HG03354 (cell line): ENCODE results near the gene GALNT7.

ENCODE experiments used
- ATAC-seq: cut with Tn5 transposase; IDR thresholded peaks from one replicate; pipeline ENCODE4 v1.9.1; 2021; ENCODE audit warnings: mild to moderate bottlenecking; ENCODE audit not compliant: unreplicated experiment, poor library complexity, severe bottlenecking

The GALNT7 gene

GRCh38 chr4:173253561-173253960, 85.0 kb downstream of the GALNT7 start:
- ATAC-seq, result no peak

DNA sequence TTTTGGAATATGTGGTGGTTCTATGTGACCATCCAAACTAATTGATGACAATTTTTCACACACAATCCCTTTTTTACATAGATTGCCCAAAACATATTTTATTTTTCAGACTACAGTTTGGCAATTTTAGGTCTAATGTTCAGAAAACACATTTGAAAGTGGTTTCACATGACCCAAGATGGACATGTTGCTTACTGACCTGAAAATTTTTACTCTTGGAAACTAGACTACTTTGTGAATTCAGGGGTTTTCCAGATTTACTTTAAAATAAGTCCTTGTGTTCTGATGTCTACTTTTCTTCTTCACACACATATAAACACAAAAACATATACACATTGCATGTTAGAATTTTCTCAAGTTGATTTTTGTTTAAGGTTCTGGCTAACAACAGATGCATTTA, 86.0 kb downstream of the GALNT7 start:
- no peak for ATAC-seq

- no peak for ATAC-seq
Measured at GRCh38 chr4:173256825-173257224, 88.2 kb downstream of the GALNT7 start.

GRCh38 chr4:173257732-173258717, 89.4 kb downstream of the GALNT7 start:
- ATAC-seq, result peak; percentile 88

- no peak for ATAC-seq
Measured at GRCh38 chr4:173258866-173259265, 90.3 kb downstream of the GALNT7 start.

GRCh38 chr4:173259310-173259709, 90.7 kb downstream of the GALNT7 start:
- ATAC-seq, result no peak

DNA sequence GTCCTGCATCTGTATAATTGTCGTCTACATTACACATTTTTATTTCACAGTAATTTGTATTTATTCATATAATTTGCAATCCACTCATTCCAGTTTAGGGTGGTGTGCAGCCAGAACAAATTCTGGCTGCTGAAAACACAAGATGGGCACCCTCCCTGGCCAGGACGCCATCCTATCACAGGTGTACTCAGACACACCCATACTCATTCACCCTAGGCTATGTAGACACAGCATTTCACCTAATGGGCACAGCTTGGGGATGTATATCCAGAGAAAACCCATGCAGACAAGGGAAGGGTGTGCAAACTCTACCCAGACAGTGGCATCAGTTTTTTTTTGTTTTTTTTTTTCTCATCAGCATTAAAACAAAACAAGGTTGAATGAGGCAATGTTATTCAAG, 92.4 kb downstream of the GALNT7 start:
- no peak for ATAC-seq

DNA sequence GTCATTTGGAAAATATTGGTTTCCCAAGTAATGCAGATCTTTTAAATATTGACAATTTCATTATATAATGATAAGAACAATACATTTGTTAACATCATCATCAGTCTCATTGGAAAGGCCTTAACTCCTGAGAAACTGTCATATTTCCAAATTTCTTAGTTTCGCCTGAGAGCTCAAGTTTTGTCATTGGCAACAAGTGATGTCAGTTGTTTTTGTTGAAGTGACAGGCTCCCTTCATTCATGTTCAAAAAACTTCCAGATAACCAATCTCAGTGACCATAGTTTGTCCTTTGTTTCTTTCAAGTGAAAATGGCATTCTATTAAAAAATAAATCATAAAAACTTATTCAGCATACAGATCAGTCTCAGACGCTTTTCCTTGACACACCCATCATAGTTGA, 93.8 kb downstream of the GALNT7 start:
- ATAC-seq, result no peak

DNA sequence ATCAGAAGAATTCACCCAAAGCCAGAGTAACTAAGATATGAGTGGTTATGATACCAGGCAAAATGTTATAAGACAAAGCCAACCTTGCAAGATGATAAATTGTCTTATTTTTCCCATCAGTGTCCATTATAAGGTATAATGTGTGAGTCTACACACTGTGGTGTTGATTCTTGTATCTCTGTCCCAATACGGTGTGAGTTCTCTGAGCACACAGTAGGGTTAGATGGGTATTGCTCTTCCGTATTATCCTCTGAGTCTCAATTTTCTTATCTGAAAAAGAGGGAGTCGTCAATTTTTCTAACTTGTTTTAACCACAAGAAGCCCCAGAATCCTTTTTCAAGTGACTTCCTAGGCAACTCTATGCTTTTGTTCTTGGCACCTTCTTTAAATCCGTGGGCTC, 95.6 kb downstream of the GALNT7 start:
- ATAC-seq, result peak; percentile 26

- ATAC-seq, result peak; percentile 93
Measured at GRCh38 chr4:173264684-173265185, 96.1 kb downstream of the GALNT7 start.

- ATAC-seq, result no peak
Measured at GRCh38 chr4:173265751-173266150, 97.1 kb downstream of the GALNT7 start.

DNA sequence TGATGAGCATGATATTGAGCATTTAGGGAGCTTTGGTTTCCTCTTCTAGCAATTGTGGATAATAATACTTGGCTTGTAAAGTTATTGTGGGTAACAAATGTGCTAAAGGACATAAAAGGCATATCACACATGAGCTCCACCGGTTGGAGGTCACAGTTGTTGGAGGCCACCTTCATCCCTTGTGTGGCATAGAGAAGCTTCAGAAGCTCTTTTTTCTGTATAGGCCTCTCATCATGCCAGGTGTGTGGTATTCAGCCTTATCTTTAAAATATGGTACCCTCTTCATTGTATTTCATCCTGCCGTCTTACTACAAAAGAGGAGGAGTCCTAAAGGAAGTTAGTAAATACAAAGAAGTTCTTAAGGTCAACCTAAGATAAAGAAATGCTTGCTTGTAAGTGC, 99.1 kb downstream of the GALNT7 start:
- ATAC-seq, result no peak

GRCh38 chr4:173269280-173269679, 100.7 kb downstream of the GALNT7 start:
- no peak for ATAC-seq

DNA sequence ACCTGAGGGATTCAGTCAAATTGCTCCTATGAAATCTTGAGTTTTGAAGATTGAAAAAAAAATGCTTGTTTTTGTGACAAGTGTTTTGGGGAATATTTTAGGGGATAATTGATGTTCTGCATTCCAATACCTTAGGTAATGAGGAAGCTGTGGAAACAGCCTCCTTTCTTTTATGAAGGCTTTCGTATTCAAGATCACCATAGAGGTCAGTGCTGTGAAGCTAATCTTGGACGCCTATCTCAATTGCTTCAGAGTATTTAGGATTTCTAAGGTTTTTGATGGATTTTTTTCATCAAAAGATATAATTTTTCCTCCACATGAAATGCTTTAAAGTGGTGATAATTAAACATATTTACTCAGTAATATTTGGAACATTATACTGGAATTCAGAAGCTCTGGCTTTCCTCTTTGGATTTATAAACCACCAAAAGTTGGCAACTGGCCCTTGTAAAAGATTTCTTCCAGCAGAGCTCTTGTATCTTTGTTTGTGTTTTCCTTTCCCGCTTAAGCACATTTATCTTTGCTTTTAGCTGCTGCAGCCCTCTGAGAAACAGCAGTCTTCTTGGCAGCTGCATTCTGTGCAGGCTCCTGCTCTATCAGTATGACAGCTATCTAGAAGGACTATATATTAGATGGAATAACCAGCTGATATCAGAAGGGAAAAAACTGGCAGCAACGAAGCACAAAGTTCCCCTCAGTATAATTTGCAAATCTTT, 101.9 kb downstream of the GALNT7 start:
- no peak for ATAC-seq

- ATAC-seq, result no peak
Measured at GRCh38 chr4:173272314-173272713, 103.7 kb downstream of the GALNT7 start.

GRCh38 chr4:173272996-173273395, 104.4 kb downstream of the GALNT7 start:
- ATAC-seq, result no peak

DNA sequence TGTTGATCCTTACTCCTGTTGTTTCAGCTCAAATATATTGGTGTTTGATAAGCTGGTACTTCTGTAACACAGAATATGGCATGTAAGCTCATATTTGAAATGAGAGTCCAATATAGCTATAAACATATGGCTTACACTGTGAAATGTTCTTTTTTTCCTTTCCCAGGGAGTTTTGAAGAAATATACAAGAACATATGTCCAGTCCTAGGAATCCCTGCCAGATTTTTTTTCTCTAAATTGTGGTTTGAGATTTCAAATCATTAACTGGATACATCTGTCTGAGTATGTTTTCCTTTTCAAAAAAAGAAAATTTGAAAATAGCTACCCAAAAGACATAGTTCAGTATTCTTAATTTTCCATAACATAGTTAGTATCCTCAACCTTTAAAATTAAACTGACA, 105.3 kb downstream of the GALNT7 start:
- no peak for ATAC-seq

GRCh38 chr4:173274744-173275143, 106.1 kb downstream of the GALNT7 start:
- ATAC-seq, result no peak

DNA sequence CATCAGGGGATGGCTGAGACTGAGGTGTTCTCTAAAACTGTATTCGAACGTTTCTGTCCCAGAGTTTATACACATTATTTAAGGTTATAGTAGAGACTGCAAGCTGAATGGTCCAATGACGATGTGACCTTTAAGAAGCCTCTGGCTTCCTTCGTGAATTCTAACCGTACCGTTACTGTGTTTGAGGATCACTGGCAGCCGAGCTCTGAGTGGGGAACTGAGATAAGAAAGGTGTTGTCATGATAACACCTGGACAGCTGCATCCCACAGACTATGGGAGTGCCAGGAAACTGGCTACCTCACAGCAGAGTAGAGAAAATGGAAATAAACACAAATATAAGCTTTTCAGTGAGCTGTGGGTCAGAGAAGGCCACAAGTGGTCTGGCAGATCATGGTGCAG, 106.5 kb downstream of the GALNT7 start:
- no peak for ATAC-seq

DNA sequence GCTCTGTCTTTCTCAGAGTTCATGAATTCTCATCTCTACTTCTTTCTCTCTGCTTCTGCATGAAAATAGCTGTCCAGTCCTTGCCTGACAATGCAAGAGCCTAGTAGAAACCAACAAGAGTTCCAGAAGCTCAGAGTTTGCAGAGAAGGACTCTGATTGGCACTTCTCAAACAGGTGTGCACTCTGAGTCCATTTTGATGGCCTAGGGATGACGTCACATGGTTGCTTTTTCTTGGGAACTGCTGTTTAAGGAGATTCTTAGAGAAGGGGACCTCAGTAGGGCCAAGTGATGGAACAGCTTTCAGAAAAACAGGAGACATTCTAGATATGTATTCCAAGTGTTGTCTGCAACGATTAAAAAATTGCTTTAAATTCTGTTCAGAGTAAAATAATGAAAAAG, 108.7 kb downstream of the GALNT7 start:
- no peak for ATAC-seq

DNA sequence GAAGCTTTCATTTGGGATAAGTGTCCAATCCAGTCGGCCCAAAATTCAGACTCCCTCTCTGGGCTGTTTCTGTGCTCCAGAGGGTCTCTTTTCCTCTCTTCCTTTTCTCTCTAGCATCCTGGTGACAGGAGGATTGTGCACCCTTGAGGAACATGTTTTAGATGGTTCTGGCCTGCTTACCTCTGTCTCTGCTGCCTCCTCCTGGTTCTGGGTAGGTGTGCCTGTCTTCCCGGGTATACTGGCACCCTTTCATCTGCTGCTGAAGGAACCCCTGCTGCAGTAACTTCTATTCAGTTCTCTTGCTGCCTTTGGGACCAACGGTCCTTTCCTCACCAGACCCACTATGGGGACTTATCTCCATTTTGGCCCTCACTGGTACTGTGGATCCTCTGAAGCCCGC, 112.4 kb downstream of the GALNT7 start:
- ATAC-seq, result no peak
